Activated naive CD4-positive, alpha-beta T cell treated with anti-CD3 and anti-CD28 coated beads, Interleukin-2, amount 50 U/mL, for 72 hours (primary cell): Measurements from ENCODE around the gene PLCB1. TPM values are rescaled to one million over a fixed set of nuclear protein-coding genes. Genes with fewer than 3 reads are reported as not detected.
"Not testable (repeated sequence)": the region's sequence is repeated elsewhere in the genome, so short reads cannot be mapped to it uniquely, and the experiment has no call there.

ENCODE experiments used
- ATAC-seq, 2 donors: fragments of 150-1000 bp; cut with Tn5 transposase; 2 replicates each; pipeline ENCODE4 v1.10.0; 2021; ENCODE audit warnings: mild to moderate bottlenecking in 2 of 2, moderate library complexity in 2 of 2
- DNase-seq, 2 donors: peaks; one replicate each; pipeline ENCODE4 v3.0.0; 2021 to 2022; ENCODE audit warnings: low spot score in 2 of 2
- H3K27ac Mint-ChIP-seq, 2 donors: one replicate each; pipeline ENCODE4 v1.8.0; 2022; ENCODE audit warnings: mild to moderate bottlenecking in 2 of 2, mixed read lengths in 2 of 2
- H3K36me3 Mint-ChIP-seq, 2 donors: one replicate each; pipeline ENCODE4 v1.8.0; 2022; ENCODE audit warnings: mixed read lengths in 2 of 2
- H3K9me3 Mint-ChIP-seq, 2 donors: one replicate each; pipeline ENCODE4 v1.8.0; 2022; ENCODE audit warnings: mixed read lengths in 2 of 2
- total RNA-seq, 2 donors: library from RNA; stranded (reverse); gene quantifications; one replicate each; pipeline ENCODE4 v1.2.3, GENCODE V29; 2022

The PLCB1 gene
- total RNA-seq, 2 donors from 2014 or later: 0.56 to 2.1 TPM

- Mint-ChIP-seq H3K27ac (no peak overlapping the region), H3K36me3 (no peaks in the 10 kb centered on the region), H3K9me3 (peaks cover 3 to 4% of the 10 kb centered on the region in 2 donors)
- no peak for ATAC-seq
- no peak for DNase-seq
Observed at GRCh38 chr20:8583012-8583565, 451.0 kb downstream of the PLCB1 start.

GRCh38 chr20:8583566-8584043 is 451.5 kb downstream of the PLCB1 start:
- ATAC-seq: no peak
- Mint-ChIP-seq H3K36me3 (no peaks in the 10 kb centered on the region), H3K27ac (no peak overlapping the region), H3K9me3 (peaks cover 3 to 4% of the 10 kb centered on the region in 2 donors)
- no peak for DNase-seq

- no peak overlapping the region for H3K27ac Mint-ChIP-seq
- DNase-seq (no peak), ATAC-seq (no peak)
- H3K36me3 Mint-ChIP-seq: no peaks in the 10 kb centered on the region
- peaks cover 0 to 3% of the 10 kb centered on the region in 2 donors for H3K9me3 Mint-ChIP-seq
Observed at GRCh38 chr20:8587251-8587650, 455.2 kb downstream of the PLCB1 start.

GRCh38 chr20:8587810-8588209 is 455.7 kb downstream of the PLCB1 start:
- Mint-ChIP-seq H3K9me3 (peaks cover 0 to 3% of the 10 kb centered on the region in 2 donors), H3K36me3 (no peaks in the 10 kb centered on the region), H3K27ac (no peak overlapping the region)
- DNase-seq: no peak
- no peak for ATAC-seq

- no peak for DNase-seq
- Mint-ChIP-seq H3K36me3 (no peaks in the 10 kb centered on the region), H3K27ac (no peak overlapping the region), H3K9me3 (peaks cover 0 to 3% of the 10 kb centered on the region in 2 donors)
- ATAC-seq: no peak
Observed at GRCh38 chr20:8589956-8590355, 457.9 kb downstream of the PLCB1 start.

GRCh38 chr20:8600910-8601541 is 469.0 kb downstream of the PLCB1 start:
- not testable (repeated sequence) for H3K27ac Mint-ChIP-seq, H3K9me3 Mint-ChIP-seq, DNase-seq, ATAC-seq
- peaks cover 0 to 10% of the 10 kb centered on the region in 2 donors for H3K36me3 Mint-ChIP-seq

- H3K36me3 Mint-ChIP-seq: peaks cover 0 to 10% of the 10 kb centered on the region in 2 donors
- ATAC-seq (peak in 1 of 2 donors; percentile 64), DNase-seq (no peak)
- peaks cover 6 to 10% of the 10 kb centered on the region in 2 donors for H3K9me3 Mint-ChIP-seq
- no peak overlapping the region for H3K27ac Mint-ChIP-seq
Observed at GRCh38 chr20:8601542-8601912, 469.5 kb downstream of the PLCB1 start.

GRCh38 chr20:8602389-8603116 is 470.5 kb downstream of the PLCB1 start:
- peak overlapping the region in 1 of 2 donors; percentile 7 for H3K27ac Mint-ChIP-seq
- peaks cover 0 to 10% of the 10 kb centered on the region in 2 donors for H3K36me3 Mint-ChIP-seq
- peak; percentile 20 to 34 for ATAC-seq
- H3K9me3 Mint-ChIP-seq: peaks cover 11 to 17% of the 10 kb centered on the region in 2 donors
- no peak for DNase-seq

- peaks cover 12 to 14% of the 10 kb centered on the region in 2 donors for H3K9me3 Mint-ChIP-seq
- DNase-seq (no peak), ATAC-seq (no peak)
- H3K27ac Mint-ChIP-seq: no peak overlapping the region
- no peaks in the 10 kb centered on the region for H3K36me3 Mint-ChIP-seq
Observed at GRCh38 chr20:8608470-8608869, 476.4 kb downstream of the PLCB1 start.

- Mint-ChIP-seq H3K36me3 (no peaks in the 10 kb centered on the region), H3K27ac (no peak overlapping the region), H3K9me3 (peaks cover 0 to 7% of the 10 kb centered on the region in 2 donors)
- DNase-seq (no peak), ATAC-seq (no peak)
Observed at GRCh38 chr20:8616792-8617191, 484.7 kb downstream of the PLCB1 start.

- no peak for DNase-seq
- no peak overlapping the region for H3K27ac Mint-ChIP-seq
- no peaks in the 10 kb centered on the region for H3K36me3 Mint-ChIP-seq
- peaks cover 0 to 4% of the 10 kb centered on the region in 2 donors for H3K9me3 Mint-ChIP-seq
- no peak for ATAC-seq
Observed at GRCh38 chr20:8621001-8621400, 488.9 kb downstream of the PLCB1 start.

- Mint-ChIP-seq H3K27ac (no peak overlapping the region), H3K36me3 (no peaks in the 10 kb centered on the region), H3K9me3 (no peaks in the 10 kb centered on the region)
- no peak for DNase-seq
- no peak for ATAC-seq
Observed at GRCh38 chr20:8624046-8624445, 492.0 kb downstream of the PLCB1 start.

GRCh38 chr20:8624616-8625015 is 492.6 kb downstream of the PLCB1 start:
- no peak for ATAC-seq
- Mint-ChIP-seq H3K9me3 (no peaks in the 10 kb centered on the region), H3K36me3 (no peaks in the 10 kb centered on the region), H3K27ac (no peak overlapping the region)
- DNase-seq: no peak

GRCh38 chr20:8627340-8628004 is 495.4 kb downstream of the PLCB1 start:
- DNase-seq: no peak
- no peaks in the 10 kb centered on the region for H3K36me3 Mint-ChIP-seq

GRCh38 chr20:8631271-8631670 is 499.2 kb downstream of the PLCB1 start:
- ATAC-seq: no peak
- no peak for DNase-seq
- H3K36me3 Mint-ChIP-seq: no peaks in the 10 kb centered on the region
- H3K27ac Mint-ChIP-seq: no peak overlapping the region
- peaks cover 0 to 10% of the 10 kb centered on the region in 2 donors for H3K9me3 Mint-ChIP-seq

More at GRCh38 chr20:8627340-8628004, 495.4 kb downstream of the PLCB1 start:
- H3K27ac Mint-ChIP-seq: no peak overlapping the region
- H3K9me3 Mint-ChIP-seq: peaks cover 0 to 4% of the 10 kb centered on the region in 2 donors
- ATAC-seq: no peak

GRCh38 chr20:8633366-8633765 is 501.3 kb downstream of the PLCB1 start:
- no peak for ATAC-seq
- DNase-seq: no peak
- H3K36me3 Mint-ChIP-seq: no peaks in the 10 kb centered on the region
- H3K9me3 Mint-ChIP-seq: peaks cover 0 to 10% of the 10 kb centered on the region in 2 donors
- H3K27ac Mint-ChIP-seq: no peak overlapping the region

- Mint-ChIP-seq H3K36me3 (no peaks in the 10 kb centered on the region), H3K27ac (no peak overlapping the region), H3K9me3 (peaks cover 0 to 10% of the 10 kb centered on the region in 2 donors)
- ATAC-seq: no peak
- DNase-seq: no peak
Observed at GRCh38 chr20:8635048-8635572, 503.0 kb downstream of the PLCB1 start.
